Duodenal mucosa (tissue), 2 donors: ENCODE measurements around the gene SCAP.
"Not testable (repeated sequence)": the region's sequence is repeated elsewhere in the genome, so short reads cannot be mapped to it uniquely, and the experiment has no call there.

Source experiments
- H3K27ac ChIP-seq: one replicate; pipeline ENCODE4 v1.7.0; 2013; ENCODE audit warnings: low read depth, low read length
- H3K27me3 ChIP-seq, 2 donors: one replicate each; pipeline ENCODE4 v1.7.0; 2013; ENCODE audit warnings: low read length in 2 of 2, control low read depth in 1 of 2; ENCODE audit not compliant: insufficient read depth in 2 of 2, control insufficient read depth in 1 of 2
- H3K36me3 ChIP-seq, 2 donors: one replicate each; pipeline ENCODE4 v1.7.0; 2013; ENCODE audit warnings: low read length in 2 of 2, control low read depth in 1 of 2; ENCODE audit not compliant: insufficient read depth in 2 of 2, control insufficient read depth in 1 of 2
- H3K4me1 ChIP-seq, 2 donors: one replicate each; pipeline ENCODE4 v1.7.0; 2013; ENCODE audit warnings: low read length in 2 of 2, control low read depth in 1 of 2; ENCODE audit not compliant: insufficient read depth in 2 of 2, control insufficient read depth in 1 of 2
- H3K4me3 ChIP-seq, 2 donors: one replicate each; pipeline ENCODE4 v1.7.0; 2013; ENCODE audit warnings: low read length in 2 of 2, low read depth in 1 of 2
- H3K9ac ChIP-seq, 2 donors: one replicate each; pipeline ENCODE4 v1.7.0; 2013; ENCODE audit warnings: low read length in 2 of 2, low read depth in 1 of 2
- H3K9me3 ChIP-seq, 2 donors: one replicate each; pipeline ENCODE4 v1.7.0; 2013; ENCODE audit warnings: low read length in 2 of 2, control low read depth in 1 of 2; ENCODE audit not compliant: control insufficient read depth in 1 of 2

Gene SCAP

DNA sequence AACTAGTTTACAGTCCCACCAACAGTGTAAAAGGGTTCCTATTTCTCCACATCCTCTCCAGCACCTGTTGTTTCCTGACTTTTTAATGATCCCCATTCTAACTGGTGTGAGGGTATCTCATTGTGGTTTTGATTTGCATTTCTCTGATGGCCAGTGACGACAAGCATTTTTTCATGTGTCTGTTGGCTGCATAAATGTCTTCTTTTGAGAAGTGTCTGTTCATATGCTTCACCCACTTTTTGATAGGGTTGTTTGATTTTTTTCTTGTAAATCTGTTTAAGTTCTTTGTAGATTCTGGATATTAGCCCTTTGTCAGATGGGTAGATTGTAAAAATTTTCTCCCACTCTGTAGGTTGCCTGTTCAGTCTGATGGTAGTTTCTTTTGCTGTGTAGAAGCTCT, 7.4 kb downstream of the SCAP start:
- H3K4me3 ChIP-seq, H3K27ac ChIP-seq, H3K4me1 ChIP-seq, H3K9ac ChIP-seq, H3K9me3 ChIP-seq, H3K27me3 ChIP-seq, H3K36me3 ChIP-seq: not testable (repeated sequence)

DNA sequence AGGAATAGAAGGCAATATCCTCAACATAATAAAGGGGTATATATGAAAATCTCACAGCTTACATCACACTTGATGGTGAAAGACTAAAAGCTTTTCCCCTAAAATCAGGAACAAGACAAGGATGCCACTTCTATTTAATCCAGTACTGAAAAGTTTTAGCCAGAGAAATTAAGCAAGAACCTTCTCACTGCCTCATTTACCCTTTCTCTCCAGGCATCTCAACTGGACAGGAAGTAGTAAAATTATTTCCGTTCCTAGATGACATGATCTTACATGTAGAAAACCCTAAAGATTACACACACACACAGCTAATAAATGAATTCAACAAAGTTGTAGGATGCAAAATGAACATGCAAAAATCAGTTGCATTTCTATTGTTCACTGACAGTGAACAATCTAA, 11.2 kb downstream of the SCAP start:
- Histone ChIP-seq H3K9ac (no peak overlapping the region), H3K9me3 (no peaks in the 10 kb centered on the region), H3K4me1 (no peaks in the 10 kb centered on the region), H3K27me3 (no peaks in the 10 kb centered on the region), H3K36me3 (no peaks in the 10 kb centered on the region), H3K4me3 (no peak overlapping the region), H3K27ac (no peak overlapping the region)

DNA sequence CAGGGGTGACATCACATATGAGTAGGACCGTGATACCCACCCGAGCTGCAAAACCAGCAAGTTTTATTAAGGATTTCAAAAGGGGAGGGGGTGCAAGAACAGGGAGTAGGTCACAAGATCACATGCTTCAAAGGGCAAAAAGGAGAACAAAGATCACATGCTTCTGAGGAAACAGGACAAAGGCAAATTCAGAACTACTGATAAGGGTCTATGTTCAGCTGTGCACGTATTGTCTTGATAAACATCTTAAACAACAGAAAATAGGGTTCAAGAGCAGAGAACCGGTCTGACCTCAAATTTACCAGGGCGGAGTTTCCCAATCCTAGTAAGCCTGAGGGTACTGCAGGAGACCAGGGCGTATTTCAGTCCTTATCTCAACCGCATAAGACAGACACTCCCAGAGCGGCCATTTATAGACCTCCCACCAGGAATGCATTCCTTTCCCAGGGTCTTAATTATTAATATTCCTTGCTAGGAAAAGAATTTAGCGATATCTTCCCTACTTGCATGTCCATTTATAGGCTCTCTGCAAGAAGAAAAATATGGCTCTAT, 16.1 kb downstream of the SCAP start:
- H3K4me3 ChIP-seq, H3K27ac ChIP-seq: not testable (repeated sequence)

GRCh38 chr3:47456984-47457383, 18.8 kb downstream of the SCAP start:
- H3K9ac ChIP-seq: no peak overlapping the region
- no peaks in the 10 kb centered on the region for H3K9me3 ChIP-seq
- no peaks in the 10 kb centered on the region for H3K27me3 ChIP-seq
- H3K27ac ChIP-seq: no peak overlapping the region
- no peaks in the 10 kb centered on the region for H3K36me3 ChIP-seq
- H3K4me1 ChIP-seq: no peaks in the 10 kb centered on the region
- H3K4me3 ChIP-seq: no peak overlapping the region

More for the DNA sequence above, 16.1 kb downstream of the SCAP start:
- H3K9ac ChIP-seq, H3K36me3 ChIP-seq, H3K27me3 ChIP-seq, H3K4me1 ChIP-seq, H3K9me3 ChIP-seq: not testable (repeated sequence)

DNA sequence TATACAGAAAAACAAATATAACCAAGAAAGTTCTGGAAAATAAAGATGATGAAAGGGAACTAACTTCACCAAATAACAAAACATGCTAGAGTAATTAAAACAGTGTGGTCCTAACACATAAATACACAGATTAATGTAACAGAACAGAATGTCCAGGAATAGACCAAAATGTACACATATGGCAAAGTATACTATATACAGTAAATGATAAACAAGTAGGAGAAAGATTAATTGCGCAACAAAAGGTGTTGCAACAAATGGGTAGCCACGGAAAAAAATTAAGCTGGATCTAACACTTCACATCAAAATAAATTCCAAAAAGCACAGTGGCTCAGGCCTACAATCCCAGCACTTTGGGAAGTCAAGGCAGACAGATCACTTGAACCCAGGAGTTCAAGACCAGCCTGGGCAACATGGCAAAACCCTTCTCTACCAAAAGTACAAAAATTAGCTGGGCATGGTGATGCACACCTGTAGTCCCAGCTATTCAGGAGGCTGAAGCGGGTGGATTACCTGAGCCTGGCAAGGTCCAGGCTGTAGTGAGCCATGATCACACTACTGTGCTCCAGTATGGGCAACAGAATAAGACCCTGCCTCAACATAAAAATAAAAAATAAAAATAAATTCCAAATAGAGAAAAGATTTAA, 19.8 kb downstream of the SCAP start:
- no peaks in the 10 kb centered on the region for H3K36me3 ChIP-seq
- H3K27ac ChIP-seq: no peak overlapping the region
- H3K4me1 ChIP-seq: no peaks in the 10 kb centered on the region

DNA sequence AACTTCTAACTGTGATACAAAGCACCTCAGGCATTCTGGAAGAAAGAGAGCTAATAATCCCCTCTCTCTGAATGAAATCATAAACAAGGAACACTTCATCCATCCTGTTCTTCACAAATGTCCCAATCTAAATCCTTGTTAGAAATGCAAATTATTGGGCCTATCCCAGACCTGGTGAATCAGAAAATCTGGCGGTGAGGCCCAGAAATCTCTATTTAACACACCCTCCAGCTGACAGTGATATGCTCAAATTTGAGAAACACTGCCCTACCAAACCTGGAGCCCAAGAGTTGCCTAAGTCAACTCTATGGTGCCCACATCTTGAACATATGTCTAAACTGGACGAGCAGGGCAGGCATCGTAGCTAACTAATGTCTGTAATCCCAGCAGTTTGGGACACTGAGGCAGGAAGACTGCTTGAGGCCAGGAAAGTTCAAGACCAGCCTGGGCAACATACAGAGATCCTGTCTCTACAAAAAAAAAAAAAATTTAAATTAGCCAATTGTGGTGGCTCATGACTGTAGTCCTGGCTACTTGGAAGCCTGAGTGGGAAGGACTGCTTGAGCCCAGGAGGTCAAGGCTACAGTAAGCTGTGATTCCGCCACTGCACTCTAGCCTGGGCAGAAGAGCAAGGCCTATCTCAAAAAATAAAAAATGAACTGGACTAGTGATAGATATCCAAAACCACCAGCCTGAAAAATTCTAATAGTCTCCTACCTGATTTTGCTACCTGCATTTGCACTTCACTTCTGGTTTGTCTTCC, 23.1 kb downstream of the SCAP start:
- Histone ChIP-seq H3K4me1 (no peaks in the 10 kb centered on the region), H3K27ac (no peak overlapping the region), H3K27me3 (no peaks in the 10 kb centered on the region), H3K36me3 (no peaks in the 10 kb centered on the region), H3K9me3 (no peaks in the 10 kb centered on the region), H3K4me3 (no peak overlapping the region), H3K9ac (no peak overlapping the region)

More for the DNA sequence above, 19.8 kb downstream of the SCAP start:
- H3K9me3 ChIP-seq: no peaks in the 10 kb centered on the region
- no peak overlapping the region for H3K9ac ChIP-seq
- H3K4me3 ChIP-seq: no peak overlapping the region
- H3K27me3 ChIP-seq: no peaks in the 10 kb centered on the region

- no peaks in the 10 kb centered on the region for H3K9me3 ChIP-seq
- H3K27ac ChIP-seq: peak overlapping the region; percentile 86
- peak overlapping the region in 1 of 2 donors; percentile 69 for H3K9ac ChIP-seq
- peaks cover 9 to 10% of the 10 kb centered on the region in 2 donors for H3K36me3 ChIP-seq
- no peaks in the 10 kb centered on the region for H3K27me3 ChIP-seq
- no peak overlapping the region for H3K4me3 ChIP-seq
- H3K4me1 ChIP-seq: peaks cover 31 to 38% of the 10 kb centered on the region in 2 donors
Measured at GRCh38 chr3:47444103-47444502, 31.6 kb downstream of the SCAP start.

GRCh38 chr3:47443611-47443995, 32.1 kb downstream of the SCAP start:
- Histone ChIP-seq H3K27me3 (no peaks in the 10 kb centered on the region), H3K9ac (peak overlapping the region in 1 of 2 donors; percentile 69), H3K9me3 (no peaks in the 10 kb centered on the region), H3K4me3 (peak overlapping the region in 1 of 2 donors; percentile 56), H3K27ac (peak overlapping the region; percentile 86), H3K36me3 (peaks cover 9 to 10% of the 10 kb centered on the region in 2 donors), H3K4me1 (peaks cover 31 to 38% of the 10 kb centered on the region in 2 donors)

- peaks cover 31 to 38% of the 10 kb centered on the region in 2 donors for H3K4me1 ChIP-seq
- no peaks in the 10 kb centered on the region for H3K9me3 ChIP-seq
- no peaks in the 10 kb centered on the region for H3K27me3 ChIP-seq
- H3K36me3 ChIP-seq: peaks cover 9 to 10% of the 10 kb centered on the region in 2 donors
- H3K27ac ChIP-seq: peak overlapping the region; percentile 76
- peak overlapping the region in 1 of 2 donors; percentile 1 for H3K4me3 ChIP-seq
- peak overlapping the region; percentile 5 to 69 for H3K9ac ChIP-seq
Measured at GRCh38 chr3:47441796-47442551, 33.8 kb downstream of the SCAP start.

DNA sequence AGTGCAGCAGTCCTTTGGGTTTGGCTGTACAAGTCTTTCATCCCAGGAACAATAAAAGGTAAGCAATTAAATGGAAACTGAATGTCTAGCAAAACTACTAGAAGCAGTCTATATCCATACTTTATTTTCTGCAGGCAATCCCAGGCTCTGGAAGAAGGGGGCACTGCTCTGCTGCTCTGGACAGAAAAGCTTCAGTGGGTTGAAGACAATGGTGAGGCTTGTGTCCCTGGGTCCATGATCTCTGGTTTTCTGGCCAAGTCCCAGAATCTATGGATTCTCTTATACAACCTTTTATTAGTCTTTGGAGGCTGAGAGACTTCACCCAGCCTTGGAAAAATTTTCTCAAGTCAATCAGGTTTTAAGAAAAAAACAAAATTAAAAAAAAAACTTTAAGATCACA, 35.6 kb downstream of the SCAP start:
- Histone ChIP-seq H3K4me1 (peaks cover 34 to 46% of the 10 kb centered on the region in 2 donors), H3K36me3 (peaks cover 9 to 10% of the 10 kb centered on the region in 2 donors), H3K9ac (no peak overlapping the region), H3K9me3 (no peaks in the 10 kb centered on the region), H3K27me3 (no peaks in the 10 kb centered on the region), H3K4me3 (no peak overlapping the region), H3K27ac (no peak overlapping the region)
